ENCODE results near the gene EVX2.

EVX2 gene

DNA sequence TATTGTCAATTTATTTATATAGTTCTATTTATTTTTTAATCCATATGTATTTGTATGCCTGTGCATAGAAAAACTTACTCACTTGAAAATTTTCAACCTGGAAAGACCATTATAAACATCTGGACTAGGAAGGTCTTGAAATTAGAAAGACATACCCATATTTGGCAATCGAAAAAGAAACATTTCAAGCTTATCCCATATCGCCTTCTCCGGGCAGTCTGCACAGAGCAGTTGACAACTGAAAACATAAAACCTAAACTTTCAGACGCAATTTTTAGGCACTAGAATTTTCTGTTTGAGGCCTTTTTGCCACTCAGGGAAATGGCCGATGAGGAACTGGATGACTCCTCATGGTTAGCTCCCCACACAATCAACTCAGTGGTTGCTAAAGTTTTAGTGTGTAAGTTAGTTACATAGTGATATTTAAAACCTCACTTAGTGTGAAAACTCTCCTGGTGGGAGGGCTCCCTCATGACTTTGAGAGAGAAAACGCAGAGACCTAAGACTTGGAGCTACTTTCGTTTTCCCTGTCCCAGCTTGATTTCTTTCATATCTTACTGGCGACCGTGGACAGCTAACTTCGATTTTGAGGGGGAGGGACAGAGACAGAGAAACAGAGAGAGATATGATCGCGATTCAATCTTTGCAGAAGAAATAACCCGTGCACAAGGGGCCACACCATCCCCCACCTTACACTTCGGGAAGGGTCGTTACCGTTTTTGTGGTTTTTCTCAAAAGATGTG, 12.7 kb upstream of the EVX2 start:
- no peak for DNase-seq (ENCODE audit: extremely low read depth in 1 of 2, low read depth in 1 of 2)

DNA sequence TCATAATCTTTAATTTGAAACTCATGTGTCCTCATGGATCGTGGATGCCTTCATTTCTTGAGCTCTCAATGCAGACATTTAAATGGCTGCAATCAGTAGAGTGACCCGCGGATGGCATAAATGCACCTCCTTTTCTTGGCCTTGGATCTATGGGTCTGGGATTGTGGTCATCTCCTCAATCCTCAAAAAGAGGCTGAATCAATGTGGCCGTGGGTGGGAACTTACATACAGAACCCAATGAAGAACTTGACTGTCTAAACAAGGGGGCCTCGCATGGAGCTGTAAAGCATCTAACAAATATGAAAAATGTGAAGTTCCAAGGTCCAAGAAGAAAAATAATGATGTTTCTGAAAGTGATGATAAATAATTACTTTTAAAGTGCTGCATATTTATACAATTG, 11.7 kb upstream of the EVX2 start:
- no peak for DNase-seq (ENCODE audit: extremely low read depth in 1 of 2, low read depth in 1 of 2)

DNA sequence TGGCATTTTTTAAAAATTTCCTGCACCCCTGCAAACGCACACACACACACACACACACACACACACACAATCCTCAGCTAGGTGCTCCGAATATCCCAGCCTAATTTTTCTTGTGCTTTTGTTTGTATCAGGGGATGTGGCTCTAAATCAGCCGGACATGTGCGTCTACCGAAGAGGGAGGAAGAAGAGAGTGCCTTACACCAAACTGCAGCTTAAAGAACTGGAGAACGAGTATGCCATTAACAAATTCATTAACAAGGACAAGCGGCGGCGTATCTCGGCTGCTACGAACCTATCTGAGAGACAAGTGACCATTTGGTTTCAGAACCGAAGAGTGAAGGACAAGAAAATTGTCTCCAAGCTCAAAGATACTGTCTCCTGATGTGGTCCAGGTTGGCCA, 10.6 kb upstream of the EVX2 start:
- no peak for DNase-seq (ENCODE audit: extremely low read depth in 1 of 2, low read depth in 1 of 2)

DNA sequence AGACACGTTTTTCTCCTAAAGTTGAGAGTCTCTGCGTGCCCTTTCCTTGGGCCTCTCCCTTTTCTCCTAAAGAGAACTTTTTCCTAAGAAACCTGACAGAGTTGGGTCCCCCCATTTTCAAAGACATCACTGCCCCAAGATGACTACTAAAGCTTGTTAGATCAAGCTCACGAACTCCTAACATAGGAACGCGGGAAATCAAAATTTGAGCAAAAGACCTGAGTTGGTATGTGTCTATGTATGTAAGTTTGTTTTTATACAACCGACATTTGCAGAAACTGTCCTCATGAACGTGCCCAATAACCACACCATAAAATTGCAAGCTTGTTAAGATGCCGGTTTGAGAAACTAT, 10.1 kb upstream of the EVX2 start:
- no peak for DNase-seq (ENCODE audit: extremely low read depth in 1 of 2, low read depth in 1 of 2)

DNA sequence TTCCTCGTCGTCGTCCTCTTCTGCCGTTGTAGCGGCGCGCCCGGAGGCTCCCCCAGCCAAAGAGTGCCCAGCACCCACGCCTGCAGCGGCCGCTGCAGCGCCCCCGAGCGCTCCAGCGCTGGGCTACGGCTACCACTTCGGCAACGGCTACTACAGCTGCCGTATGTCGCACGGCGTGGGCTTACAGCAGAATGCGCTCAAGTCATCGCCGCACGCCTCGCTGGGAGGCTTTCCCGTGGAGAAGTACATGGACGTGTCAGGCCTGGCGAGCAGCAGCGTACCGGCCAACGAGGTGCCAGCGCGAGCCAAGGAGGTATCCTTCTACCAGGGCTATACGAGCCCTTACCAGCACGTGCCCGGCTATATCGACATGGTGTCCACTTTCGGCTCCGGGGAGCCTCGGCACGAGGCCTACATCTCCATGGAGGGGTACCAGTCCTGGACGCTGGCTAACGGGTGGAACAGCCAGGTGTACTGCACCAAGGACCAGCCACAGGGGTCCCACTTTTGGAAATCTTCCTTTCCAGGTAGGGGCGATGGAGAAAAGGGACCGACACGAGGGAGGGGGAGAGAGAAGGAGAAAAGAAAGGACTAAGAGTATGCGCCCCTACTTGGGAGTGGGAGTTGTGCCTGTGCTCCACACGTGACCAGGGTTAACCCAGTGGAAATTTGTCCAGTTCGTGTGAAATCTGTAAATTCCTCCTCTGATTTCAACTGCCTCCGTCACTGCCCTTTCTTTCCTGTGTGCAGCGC, 9.6 kb upstream of the EVX2 start:
- no peak for DNase-seq (ENCODE audit: extremely low read depth in 1 of 2, low read depth in 1 of 2)

DNA sequence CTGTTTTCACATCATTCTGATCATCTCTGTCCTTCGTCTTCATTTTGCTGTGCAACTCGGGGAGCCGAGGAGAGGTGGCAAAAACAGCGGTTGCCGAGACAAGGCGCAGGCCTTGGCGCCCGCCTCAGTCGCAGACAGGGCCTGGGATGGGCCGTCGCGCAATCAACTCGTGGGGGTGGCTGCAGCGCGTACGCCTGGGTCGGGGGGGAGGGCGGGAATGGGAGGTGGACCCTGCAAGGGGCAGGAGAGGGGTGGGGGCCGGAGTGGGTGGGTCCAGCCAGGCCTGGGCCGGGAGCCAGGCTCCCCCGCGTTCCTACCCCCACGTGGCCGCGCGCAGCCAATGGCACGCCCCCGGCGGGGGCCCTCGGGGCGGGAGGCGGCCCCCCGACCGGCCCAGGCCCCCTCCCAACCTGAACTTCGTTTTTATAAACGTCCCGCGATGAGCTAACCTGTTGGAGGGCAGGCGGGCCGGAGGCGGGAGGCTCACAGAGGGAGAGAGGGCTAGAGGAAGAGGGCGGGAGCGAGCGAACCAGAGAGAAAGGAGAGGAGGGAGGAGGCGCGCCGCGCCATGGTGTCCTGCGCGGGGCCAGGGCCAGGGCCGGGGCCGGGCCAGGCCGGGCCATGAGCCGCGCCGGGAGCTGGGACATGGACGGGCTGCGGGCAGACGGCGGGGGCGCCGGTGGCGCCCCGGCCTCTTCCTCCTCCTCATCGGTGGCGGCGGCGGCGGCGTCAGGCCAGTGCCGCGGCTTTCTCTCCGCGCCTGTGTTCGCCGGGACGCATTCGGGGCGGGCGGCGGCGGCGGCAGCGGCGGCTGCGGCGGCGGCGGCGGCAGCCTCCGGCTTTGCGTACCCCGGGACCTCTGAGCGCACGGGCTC, 8.7 kb upstream of the EVX2 start, which contains the start of gene HOXD13:
TSS of gene HOXD13 (plus strand) at position 452 of the 875 bp plus-strand sequence. CDS start at position 622, 170 bp downstream.
- DNase-seq (ENCODE audit: extremely low read depth in 1 of 2, low read depth in 1 of 2) = no peak

DNA sequence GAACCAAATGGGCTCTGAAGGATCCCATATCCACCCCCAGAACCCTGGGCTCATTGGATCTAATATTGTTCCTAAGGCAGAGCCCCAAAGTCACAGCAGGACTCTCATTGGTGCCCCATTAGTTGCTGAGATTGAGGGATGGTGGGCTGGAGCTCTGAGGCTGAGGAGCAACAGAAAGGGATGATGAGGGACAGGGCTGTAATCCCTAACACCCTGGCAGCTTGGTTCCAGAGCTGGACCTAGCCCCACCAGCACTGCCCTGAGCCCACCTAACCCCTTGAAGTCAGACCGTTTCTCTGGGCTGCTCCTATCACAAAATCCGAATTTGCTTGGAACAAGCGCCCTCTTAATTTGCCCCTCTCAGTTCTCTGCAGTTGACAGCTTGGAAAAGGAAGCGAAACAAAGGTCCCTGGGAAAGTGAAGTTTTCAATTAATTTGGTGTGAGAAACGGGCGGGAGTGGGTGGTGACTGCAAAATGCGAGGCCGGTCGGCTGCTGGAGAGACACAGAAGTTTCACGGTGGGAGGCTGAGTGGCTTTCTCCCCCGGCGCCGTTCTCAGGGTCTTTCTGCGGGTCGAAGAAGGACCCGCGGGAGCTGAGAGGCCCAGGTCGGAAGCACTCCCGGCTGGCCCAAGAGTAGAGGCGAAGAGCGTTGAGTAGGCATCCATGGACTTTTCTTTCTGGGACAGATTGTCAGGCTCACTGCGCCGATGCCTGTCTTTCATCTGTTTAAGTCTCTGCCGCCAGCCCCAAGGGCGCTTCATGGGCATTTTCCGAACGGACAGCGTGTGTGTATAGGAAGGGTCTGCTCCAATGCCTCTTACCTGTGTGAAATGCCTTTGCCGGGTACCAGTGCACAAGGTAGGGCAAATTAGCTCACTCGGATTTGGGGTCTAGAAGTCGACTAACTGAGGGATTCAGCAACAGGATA, 7.8 kb upstream of the EVX2 start:
- DNase-seq (ENCODE audit: extremely low read depth in 1 of 2, low read depth in 1 of 2) = no peak

DNA sequence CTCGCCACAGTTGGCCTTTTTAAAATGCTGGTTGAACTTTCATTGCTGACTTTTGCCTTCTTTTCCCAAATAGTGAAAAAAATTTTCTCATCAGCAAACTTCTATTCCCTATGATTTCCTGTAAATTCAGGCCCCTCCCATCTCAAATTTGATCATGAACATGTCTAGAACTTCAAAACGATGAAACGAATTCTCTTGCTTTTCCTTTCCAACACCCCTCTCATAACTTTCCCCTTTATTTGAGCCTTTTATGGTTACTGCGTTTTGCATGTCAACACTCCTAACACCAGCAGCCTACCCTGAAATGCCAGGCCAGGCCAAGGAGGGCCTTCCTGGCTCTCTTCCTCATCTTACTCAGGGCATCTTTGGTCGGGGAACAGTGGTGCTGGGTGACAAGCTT, 7.1 kb upstream of the EVX2 start:
- no peak for DNase-seq (ENCODE audit: extremely low read depth in 1 of 2, low read depth in 1 of 2)

DNA sequence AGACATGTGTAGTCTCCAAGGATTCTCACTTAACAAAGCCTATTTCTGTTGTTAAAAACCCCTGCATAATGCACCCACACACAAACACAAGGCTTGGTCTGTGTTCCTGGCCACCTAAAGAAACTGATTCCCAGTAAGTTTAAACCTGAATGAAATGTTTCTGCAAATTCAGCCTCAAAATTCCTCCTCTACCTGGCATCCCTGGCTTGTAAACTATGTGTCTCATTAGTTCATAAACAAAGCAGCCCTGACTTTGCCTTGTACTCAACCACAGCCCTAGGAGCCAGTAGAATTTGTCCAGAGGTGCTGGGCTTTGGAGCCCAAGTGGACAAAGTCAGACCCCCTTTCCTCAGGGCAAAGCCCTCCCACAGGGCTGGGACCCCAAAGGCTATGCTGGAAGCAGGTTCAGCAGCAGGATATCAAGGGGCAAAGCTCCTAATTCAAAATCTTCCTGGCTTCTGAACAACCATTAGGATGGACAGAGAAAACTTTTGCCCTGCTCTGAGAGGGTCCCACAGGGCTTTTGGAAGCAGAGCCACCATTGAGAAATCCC, 6.2 kb upstream of the EVX2 start:
- DNase-seq (ENCODE audit: extremely low read depth in 1 of 2, low read depth in 1 of 2) = no peak

DNA sequence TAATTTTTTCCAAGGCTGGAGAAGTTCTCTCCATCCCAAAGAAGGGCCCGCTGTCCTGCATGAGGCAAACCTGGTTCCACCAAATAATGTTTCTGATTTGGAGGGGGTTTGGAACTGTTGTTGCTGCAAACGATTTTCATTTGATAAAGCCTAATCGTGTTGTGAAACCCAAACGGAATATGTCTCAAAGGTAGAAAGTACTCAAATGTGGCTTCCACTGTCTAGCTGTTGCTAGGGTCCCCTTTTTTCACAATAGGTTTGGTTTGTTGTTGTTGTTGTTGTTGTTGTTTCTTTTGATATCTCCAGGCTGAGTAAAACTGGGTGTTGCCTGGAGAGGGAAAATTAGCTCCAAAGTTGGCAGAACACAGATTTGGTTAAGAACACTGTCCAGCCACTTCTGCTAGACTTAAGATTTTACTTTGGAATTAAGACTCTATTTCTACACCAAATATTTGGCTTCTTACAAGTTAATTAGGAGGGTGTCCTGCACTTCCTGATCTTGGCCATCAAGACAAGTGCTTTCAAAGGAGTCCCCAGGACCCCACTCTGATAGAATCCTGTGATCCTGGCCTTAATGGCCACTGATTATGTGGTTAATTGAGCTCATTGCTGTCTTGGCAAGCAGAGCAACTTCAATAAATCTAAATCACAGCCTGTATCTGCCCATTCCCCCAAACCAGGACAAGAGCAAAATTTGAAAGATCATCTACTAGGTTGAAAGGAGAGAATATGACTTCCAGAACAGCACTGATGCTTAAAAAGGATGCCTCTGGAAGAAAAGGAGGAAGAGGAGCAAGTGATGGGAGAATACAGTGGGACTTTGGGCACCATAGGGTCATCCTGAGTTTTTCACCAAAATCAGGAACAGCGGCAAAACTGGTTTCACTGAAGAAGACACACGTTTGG, 5.4 kb upstream of the EVX2 start:
- DNase-seq (ENCODE audit: extremely low read depth in 1 of 2, low read depth in 1 of 2) = no peak

DNA sequence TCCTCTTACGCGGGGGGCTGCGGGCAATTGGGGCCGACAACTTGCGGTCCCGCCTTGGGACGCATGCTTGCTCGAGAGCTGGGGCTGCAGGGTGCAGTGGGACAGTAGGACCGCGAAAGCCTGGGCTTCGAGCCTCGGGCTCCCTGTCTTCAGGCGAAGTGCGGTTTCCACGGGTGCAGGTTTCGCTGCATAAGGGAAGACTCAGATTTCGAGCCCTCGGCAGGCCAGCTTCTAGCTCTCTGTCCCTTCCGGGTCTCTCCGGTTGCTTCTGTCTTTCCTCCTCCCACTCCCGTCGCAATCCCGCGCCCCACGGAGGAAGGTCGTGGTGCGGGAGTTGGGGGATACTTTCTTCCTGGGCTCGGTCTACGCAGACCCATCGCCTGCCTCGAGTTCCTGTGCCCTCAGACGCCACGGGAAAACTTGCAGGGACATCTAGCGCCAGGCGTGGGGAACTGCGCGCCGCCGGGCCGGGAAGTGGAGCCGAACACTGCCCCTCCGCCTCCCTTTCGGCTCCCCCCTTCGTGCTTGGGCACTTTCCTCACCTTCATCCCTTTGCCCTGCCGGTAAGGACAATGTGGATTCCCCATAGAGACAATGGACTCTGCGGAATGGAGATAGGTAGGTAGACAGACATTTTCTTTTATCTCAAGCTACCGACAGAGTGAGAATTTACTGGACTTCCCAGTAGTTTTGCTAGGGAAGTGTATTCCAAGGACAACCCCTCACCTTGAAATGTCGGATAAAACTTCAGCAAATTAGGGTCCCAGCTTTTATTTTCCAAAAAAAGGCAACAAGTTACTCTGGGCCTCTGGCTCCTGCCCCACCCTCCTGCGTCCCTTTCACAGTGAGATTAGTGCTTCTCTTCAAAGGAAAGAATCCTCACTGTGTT, 4.5 kb upstream of the EVX2 start:
- no peak for DNase-seq (ENCODE audit: extremely low read depth in 1 of 2, low read depth in 1 of 2)

DNA sequence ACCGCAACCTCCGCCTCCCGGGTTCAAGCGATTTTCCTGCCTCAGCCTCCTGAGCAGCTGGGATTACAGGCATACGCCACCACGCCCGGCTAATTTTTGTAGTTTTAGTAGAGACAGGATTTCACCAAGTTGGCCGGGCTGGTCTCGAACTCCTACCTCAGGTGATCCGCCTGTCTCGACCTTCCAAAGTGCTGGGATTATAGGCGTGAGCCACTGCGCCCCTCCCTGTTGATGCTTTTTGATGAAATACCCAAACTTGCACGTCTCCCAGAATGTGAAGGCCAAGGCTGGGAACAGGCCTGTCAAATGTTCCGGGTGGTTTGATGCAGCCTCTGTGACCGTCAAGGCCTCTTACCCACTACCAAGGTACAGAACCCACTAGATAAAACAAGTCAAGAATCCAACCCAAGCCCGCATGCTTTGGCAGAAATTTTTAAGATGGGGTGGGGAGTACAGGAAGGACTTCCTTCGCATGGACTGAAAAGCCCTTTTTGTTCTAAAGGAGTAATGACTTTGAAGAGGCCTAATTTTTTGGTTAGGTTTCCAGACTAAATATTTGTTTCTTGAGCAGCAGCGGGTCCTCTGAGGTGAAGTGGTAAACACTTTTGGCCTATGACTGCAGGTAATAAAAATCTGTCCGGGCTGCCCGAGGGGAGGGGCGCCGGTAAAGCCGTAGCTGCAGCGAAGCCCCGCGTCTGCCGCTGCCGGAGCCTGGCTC, 3.7 kb upstream of the EVX2 start:
- DNase-seq (ENCODE audit: extremely low read depth in 1 of 2, low read depth in 1 of 2) = no peak

DNA sequence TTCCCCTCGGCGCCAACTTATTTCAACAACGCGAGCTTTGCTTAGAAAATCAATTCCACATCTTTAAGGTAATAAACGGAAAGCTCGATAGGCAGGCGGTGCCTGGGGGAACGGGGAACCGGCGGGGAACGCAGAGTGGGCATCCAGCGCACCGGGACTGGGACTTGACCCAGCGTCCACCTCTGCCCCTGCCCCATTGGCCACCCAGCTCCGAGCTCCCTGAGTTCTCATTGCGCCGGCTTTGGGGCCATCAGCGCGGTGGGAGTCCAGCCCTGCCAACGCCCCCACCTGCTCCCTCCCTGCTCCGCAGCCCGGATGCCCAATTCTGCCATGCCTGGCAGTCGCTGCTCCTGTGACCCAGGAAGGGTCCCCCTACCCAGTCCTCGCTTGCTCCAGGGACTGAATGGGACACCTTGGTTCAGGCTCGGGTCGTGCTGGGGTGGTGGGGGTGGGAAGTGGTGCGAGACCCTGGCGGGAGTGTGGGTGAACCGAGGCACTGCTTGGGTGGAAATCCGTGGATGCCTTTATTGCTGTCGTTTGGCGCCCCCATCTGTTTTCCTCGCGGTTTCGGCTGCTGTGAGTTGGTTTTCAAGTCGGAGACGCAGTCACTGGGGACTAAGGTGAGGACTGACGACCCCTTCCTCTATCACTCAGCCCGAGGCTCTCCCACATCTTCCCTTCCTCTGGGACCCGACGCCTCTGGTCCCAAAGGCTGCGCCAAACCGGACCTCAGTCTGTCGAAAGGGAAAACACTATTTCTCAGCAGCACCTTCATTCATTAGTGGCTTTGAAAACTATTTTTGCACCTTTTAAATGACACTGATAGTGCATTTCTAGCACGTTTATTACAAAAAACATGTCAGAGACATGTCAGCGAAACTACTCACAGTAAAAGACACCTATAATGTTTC, 2.4 kb upstream of the EVX2 start:
- DNase-seq (ENCODE audit: extremely low read depth in 1 of 2, low read depth in 1 of 2) = no peak

DNA sequence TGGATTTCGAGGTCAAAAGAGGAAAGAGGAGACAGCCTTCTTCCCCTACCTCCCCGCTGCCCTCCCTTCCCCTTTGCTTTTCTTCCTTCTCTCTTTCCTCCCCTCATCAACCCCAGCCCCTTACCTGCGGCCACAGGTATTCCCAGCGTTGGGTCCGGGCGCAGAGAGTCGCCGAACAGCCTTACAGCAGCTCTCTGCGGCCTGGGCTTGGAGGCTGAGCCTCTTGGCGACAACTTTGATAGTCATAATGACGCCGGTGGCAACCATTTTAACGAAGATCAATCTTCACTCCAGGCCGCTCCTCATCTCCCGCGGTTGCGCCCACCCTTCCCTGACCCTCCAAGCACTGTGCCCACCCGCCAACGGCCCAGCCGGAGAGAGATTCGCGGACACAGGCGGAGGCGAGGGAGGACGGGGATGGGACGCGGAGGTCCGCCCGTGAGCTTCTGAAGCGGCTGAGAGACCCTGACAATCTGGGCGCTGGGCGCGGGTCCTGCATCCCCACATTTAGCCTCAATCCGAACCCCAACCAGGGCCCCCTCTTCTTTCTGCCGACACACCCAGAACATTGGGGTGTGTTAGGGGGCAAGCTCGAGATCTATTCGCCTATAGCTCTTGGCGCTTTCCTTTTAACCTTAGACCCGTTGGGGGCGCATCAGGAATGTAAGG, 1.5 kb upstream of the EVX2 start:
- DNase-seq (ENCODE audit: extremely low read depth in 1 of 2, low read depth in 1 of 2) = no peak

DNA sequence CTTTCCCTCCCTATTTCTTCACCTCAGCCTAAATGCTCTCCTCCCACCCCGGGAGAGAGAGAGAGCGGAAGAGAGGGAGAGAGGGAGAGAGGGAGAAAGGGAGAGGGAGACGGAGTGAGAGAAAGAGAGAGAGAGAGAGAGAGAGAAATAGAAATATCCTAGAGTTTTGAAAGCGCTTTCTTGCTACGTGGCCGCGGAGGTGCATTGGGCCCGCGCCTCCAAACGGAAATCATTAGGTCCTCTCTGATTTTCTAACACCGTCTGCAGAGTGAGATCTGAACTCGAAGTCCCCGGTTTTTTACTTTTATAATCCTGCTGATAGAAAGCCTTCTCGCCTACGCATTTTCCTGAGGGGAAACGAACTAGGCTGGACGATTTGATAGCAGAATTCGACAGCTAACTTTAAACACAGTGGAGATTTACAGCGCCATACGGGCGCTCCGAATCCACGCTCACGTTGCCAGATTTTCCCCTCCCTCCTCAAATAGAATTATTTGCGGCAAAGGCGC, 903 bp upstream of the EVX2 start:
- DNase-seq (ENCODE audit: extremely low read depth in 1 of 2, low read depth in 1 of 2) = no peak

Data from activated CD8-positive, alpha-beta memory T cell treated with anti-CD3 and anti-CD28 coated beads for 1 hour (primary cell).